Astrocyte of the cerebellum (primary cell): Measurements from ENCODE around the gene EXTL1.

Experiments
- DNase-seq: peaks from one replicate; pipeline ENCODE4 v3.0.0-alpha.2; 2011; ENCODE audit warnings: low read depth
- H3K4me3 ChIP-seq: 2 replicates; pipeline ENCODE4 v1.5.1; 2011; ENCODE audit warnings: mild to moderate bottlenecking, low read depth, low read length, moderate library complexity
- in situ Hi-C: cut with HindIII; loops from 2 replicates; pipeline ENCODE4 v1.10.0; 2017; ENCODE audit warnings: low sequenced_read_pairs
- TF ChIP-seq, protein P1 (sequence below): IDR thresholded peaks from 2 replicates; pipeline ENCODE4 v1.5.1; 2012; ENCODE audit warnings: low read length, low read depth, moderate library complexity, mild to moderate bottlenecking; ENCODE audit errors: missing control alignments

EXTL1 gene

GRCh38 chr1:26029054-26029863 is 7.7 kb downstream of the EXTL1 start:
- H3K4me3 ChIP-seq, result no peak overlapping the region
- in situ Hi-C loops, result no loop called here
- TF ChIP-seq, protein P1, sequence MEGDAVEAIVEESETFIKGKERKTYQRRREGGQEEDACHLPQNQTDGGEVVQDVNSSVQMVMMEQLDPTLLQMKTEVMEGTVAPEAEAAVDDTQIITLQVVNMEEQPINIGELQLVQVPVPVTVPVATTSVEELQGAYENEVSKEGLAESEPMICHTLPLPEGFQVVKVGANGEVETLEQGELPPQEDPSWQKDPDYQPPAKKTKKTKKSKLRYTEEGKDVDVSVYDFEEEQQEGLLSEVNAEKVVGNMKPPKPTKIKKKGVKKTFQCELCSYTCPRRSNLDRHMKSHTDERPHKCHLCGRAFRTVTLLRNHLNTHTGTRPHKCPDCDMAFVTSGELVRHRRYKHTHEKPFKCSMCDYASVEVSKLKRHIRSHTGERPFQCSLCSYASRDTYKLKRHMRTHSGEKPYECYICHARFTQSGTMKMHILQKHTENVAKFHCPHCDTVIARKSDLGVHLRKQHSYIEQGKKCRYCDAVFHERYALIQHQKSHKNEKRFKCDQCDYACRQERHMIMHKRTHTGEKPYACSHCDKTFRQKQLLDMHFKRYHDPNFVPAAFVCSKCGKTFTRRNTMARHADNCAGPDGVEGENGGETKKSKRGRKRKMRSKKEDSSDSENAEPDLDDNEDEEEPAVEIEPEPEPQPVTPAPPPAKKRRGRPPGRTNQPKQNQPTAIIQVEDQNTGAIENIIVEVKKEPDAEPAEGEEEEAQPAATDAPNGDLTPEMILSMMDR, result no peak
- DNase-seq, result no peak

DNA sequence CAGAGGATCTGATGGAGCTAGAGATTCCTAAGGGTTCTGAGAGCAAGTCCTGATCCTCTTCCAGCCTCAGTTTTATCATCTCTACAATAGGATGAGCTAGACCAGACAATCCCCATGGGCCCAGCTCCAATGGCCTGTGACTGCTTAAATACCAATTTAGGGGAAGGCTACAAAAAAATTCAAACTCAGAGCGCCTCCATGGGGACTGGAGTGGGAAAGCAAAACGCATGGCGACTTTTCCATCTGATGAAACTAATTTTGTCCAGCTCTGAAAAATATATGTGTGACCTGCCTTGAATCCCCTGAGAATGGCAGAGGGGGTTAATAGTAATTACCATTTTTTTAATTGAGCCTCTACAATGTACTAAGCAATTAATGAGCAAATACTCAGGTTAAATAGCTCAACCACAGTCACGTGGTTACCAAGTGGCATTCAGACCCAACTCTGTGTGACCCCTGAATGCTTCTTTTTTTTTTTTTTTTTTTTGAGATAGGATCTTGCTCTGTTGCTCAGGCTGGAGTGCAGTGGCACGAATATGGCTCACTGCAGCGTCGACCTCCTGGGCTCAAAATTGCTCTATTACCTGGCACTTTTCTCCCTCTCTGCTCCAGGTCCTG is 8.4 kb downstream of the EXTL1 start:
- TF ChIP-seq, protein P1, result no peak
- in situ Hi-C loops, result no loop called here
- no peak for DNase-seq
- H3K4me3 ChIP-seq, result no peak overlapping the region

DNA sequence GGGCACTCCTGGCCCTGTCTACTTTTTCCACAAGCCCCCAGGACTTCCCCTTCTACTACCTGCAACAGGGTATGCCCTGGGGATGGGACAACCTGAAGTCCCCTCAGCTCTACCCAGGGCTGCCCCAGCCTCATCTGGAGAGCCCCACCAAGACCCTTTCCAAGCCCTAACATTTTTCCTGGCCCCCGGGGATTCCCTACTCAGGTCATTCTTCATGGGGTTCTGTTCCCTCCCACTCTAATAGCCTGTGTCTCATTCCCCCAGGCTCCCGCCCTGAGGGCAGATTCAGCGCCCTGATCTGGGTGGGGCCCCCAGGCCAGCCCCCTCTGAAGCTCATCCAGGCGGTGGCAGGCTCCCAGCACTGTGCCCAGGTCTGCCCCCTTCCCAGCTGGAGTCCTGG is 9.6 kb downstream of the EXTL1 start:
- H3K4me3 ChIP-seq, result no peak overlapping the region
- TF ChIP-seq, protein P1, result no peak
- in situ Hi-C loops, result no loop called here
- no peak for DNase-seq

- DNase-seq, result no peak
- TF ChIP-seq, protein P1, result no peak
- in situ Hi-C loops, result no loop called here
Measured at GRCh38 chr1:26031611-26032220, 10.1 kb downstream of the EXTL1 start.

DNA sequence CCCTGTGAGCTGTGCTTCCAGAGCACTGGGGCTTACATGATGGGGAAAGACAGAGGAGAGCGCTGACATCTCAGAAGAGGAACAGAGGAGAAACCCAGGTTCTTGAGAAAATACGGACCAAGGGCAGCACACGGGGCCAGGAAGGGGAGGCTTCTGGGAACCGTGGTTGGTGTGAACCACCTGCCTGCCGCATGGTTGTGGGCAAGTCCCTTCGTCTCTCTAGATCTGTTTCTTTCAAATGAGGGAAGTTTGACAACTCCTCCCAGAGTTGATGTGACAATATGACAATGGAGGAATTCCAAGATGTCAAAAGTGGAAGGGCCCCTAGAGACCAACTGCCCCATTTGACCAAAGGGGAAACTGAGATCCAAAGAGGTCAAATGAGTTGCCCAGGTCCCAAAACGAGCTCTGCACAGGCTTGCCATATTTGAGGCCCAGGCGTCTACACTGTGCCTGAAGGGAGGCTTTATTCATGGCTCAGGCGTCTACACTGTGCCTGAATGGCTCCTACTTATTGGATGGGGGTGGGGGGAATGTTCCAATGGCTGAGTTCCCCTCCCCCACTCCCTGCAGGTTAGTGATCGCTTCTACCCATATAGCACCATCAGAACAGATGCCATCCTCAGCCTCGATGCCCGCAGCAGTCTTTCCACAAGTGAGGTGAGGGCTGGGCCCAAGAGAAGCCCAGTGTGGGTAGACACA is 11.2 kb downstream of the EXTL1 start:
- no peak for DNase-seq
- in situ Hi-C loops, result no loop called here
- TF ChIP-seq, protein P1, result no peak

More at GRCh38 chr1:26031611-26032220, 10.1 kb downstream of the EXTL1 start:
- no peak overlapping the region for H3K4me3 ChIP-seq

GRCh38 chr1:26034504-26035202 is 13.1 kb downstream of the EXTL1 start:
- H3K4me3 ChIP-seq, result peak overlapping the region; percentile 90
- TF ChIP-seq, protein P1, result no peak
- in situ Hi-C loops, result no loop called here
- no peak for DNase-seq

More for the DNA sequence above, 11.2 kb downstream of the EXTL1 start:
- H3K4me3 ChIP-seq, result no peak overlapping the region
